Gastrocnemius medialis (tissue), 4 donors: Measurements from ENCODE around the gene GSTM2. TPM values are rescaled to one million over a fixed set of nuclear protein-coding genes. Genes with fewer than 3 reads are reported as not detected.

Experiments used
- ATAC-seq, 2 donors: fragments of 150-250 bp; one replicate each; pipeline ENCODE4 v1.9.1; 2016
- DNase-seq, 2 donors: peaks; one replicate each; pipeline ENCODE4 v3.0.0-alpha.2; 2019
- H3K27ac ChIP-seq, 4 donors: fragments of 200-600 bp; sonication (generic); 1 replicate in 1 of 4; 2 replicates in 3 of 4; pipeline ENCODE4 v1.5.1; 2016 to 2018; ENCODE audit warnings: mild to moderate bottlenecking in 2 of 4, moderate library complexity in 1 of 4
- H3K27me3 ChIP-seq, 3 donors: fragments of 200-600 bp; sonication (generic) in 2 of 3; 1 replicate in 1 of 3; 2 replicates in 2 of 3; pipeline versions ENCODE4 v1.5.1 to v1.6.0; 2016 to 2019; ENCODE audit warnings: mild to moderate bottlenecking in 1 of 3, moderate library complexity in 1 of 3
- H3K36me3 ChIP-seq, 2 donors: fragments of 200-600 bp; sonication (generic) in 1 of 2; one replicate each; pipeline ENCODE4 v1.5.1; 2017 to 2018
- H3K4me1 ChIP-seq, 2 donors: fragments of 200-600 bp; sonication (generic) in 1 of 2; one replicate each; pipeline ENCODE4 v1.5.1; 2016 to 2017; ENCODE audit warnings: mild to moderate bottlenecking in 2 of 2
- H3K4me3 ChIP-seq, 4 donors: fragments of 200-600 bp; sonication (generic) in 3 of 4; 1 replicate in 1 of 4; 2 replicates in 3 of 4; pipeline ENCODE4 v1.5.1; 2016 to 2019; ENCODE audit warnings: mild to moderate bottlenecking in 2 of 4
- H3K9me3 ChIP-seq, 3 donors: fragments of 200-600 bp; sonication (generic) in 2 of 3; 1 replicate in 1 of 3; 2 replicates in 2 of 3; pipeline ENCODE4 v1.5.1; 2016 to 2019
- POLR2A ChIP-seq, 2 donors: fragments of 450-650 bp; IDR thresholded peaks; one replicate each; pipeline ENCODE4 v1.6.1; 2017; ENCODE audit warnings: antibody characterized with exemption in 2 of 2, mild to moderate bottlenecking in 2 of 2, moderate library complexity in 2 of 2
- in situ Hi-C, 4 donors: fragments of 200-750 bp; cut with MboI; loops; one replicate each; pipeline versions ENCODE4 v1.15.0 to v1.8.0; 2017; ENCODE audit warnings: low sequenced_read_pairs in 4 of 4
- intact Hi-C: fragments of 100-400 bp; cut with DNase I; formaldehyde crosslinking; loops from one replicate; pipeline ENCODE4 v1.15.1; 2023; ENCODE audit warnings: low total_unique reads
- total RNA-seq, 4 donors: library from RNA; depleted of rRNA; stranded (reverse); fragments of >200 nt; gene quantifications; one replicate each; pipeline versions ENCODE4 v1.1.0 to v1.2.3, GENCODE V29; 2016
- TF ChIP-seq, protein P1 (sequence below), 5 experiments: fragments of 450-650 bp in 3 of 5; fragments of 200-600 bp in 2 of 5; sonication (generic) in 2 of 5; IDR thresholded peaks in 4 of 5; conservative IDR thresholded peaks in 1 of 5; 1 replicate in 4 of 5; 2 replicates in 1 of 5; pipeline ENCODE4 v1.5.1; 2016 to 2019; ENCODE audit warnings: antibody characterized with exemption in 5 of 5, mild to moderate bottlenecking in 3 of 5, moderate library complexity in 3 of 5

Gene GSTM2
- total RNA-seq, 4 donors from 2014 or later = 29.2 to 41.4 (median 39.0) TPM

DNA sequence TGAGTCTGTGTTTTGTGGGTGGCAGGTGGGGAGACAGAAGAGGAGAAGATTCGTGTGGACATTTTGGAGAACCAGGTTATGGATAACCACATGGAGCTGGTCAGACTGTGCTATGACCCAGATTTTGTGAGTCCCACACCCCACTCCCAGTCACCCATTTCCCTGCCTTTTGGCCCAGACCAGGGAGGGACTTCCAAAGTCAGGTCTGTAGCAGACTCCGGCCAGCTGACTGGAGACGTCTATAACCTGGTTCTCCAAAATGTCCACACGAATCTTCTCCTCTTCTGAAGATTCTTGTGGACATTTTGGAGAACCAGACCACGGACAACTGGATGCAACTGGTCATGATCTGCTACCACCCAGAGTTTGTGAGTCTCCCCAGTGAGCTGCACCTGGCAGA lies 45.8 kb downstream of the GSTM2 start:
- DNase-seq (no peak), ATAC-seq (no peak)
- no peaks in the 10 kb centered on the region for H3K4me1 ChIP-seq
- H3K27me3 ChIP-seq = no peaks in the 10 kb centered on the region
- H3K36me3 ChIP-seq = no peaks in the 10 kb centered on the region
- H3K4me3 ChIP-seq = no peak overlapping the region
- TF ChIP-seq POLR2A (IDR thresholded peaks at IDR 0.05) = no peak
- TF ChIP-seq, protein P1, sequence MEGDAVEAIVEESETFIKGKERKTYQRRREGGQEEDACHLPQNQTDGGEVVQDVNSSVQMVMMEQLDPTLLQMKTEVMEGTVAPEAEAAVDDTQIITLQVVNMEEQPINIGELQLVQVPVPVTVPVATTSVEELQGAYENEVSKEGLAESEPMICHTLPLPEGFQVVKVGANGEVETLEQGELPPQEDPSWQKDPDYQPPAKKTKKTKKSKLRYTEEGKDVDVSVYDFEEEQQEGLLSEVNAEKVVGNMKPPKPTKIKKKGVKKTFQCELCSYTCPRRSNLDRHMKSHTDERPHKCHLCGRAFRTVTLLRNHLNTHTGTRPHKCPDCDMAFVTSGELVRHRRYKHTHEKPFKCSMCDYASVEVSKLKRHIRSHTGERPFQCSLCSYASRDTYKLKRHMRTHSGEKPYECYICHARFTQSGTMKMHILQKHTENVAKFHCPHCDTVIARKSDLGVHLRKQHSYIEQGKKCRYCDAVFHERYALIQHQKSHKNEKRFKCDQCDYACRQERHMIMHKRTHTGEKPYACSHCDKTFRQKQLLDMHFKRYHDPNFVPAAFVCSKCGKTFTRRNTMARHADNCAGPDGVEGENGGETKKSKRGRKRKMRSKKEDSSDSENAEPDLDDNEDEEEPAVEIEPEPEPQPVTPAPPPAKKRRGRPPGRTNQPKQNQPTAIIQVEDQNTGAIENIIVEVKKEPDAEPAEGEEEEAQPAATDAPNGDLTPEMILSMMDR (IDR thresholded peaks at IDR 0.05 in 4 of 5, conservative IDR thresholded peaks at IDR 0.05 in 1 of 5) = no peak
- in situ Hi-C loops = no loop called here
- intact Hi-C loops = no loop called here
- H3K9me3 ChIP-seq = no peaks in the 10 kb centered on the region
- H3K27ac ChIP-seq = no peak overlapping the region

DNA sequence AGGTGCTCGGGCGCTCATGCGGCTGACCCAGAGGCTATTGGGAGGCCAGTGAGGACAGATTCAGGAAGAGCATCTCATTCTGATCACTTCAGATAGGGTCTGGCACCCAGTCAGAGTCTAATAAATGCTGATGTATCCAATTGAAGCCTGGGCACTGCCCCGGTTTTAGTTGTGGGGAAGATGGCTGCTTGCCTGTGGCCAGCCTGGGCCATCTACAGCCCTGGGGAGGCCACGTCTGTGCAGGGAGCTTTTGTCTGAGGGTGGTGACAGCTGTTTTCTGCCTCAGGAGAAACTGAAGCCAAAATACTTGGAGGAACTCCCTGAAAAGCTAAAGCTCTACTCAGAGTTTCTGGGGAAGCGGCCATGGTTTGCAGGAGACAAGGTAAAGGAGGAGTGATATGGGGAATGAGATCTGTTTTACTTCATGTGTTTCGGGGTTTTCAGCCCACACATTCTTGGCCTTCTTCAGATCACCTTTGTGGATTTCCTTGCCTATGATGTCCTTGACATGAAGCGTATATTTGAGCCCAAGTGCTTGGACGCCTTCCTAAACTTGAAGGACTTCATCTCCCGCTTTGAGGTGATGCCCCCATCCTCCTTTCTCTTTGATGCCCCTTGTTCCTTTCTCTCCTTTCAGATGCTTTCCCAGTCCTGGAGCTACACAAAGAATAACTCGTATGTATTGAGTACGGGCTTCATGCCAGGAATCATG lies 47.0 kb downstream of the GSTM2 start:
- DNase-seq = no peak
- in situ Hi-C loops (no loop called here), intact Hi-C loops (loop anchor here (5.0 kb wide), 1 partner anchor 57 kb away; no protein-coding TSS in a partner anchor)

DNA sequence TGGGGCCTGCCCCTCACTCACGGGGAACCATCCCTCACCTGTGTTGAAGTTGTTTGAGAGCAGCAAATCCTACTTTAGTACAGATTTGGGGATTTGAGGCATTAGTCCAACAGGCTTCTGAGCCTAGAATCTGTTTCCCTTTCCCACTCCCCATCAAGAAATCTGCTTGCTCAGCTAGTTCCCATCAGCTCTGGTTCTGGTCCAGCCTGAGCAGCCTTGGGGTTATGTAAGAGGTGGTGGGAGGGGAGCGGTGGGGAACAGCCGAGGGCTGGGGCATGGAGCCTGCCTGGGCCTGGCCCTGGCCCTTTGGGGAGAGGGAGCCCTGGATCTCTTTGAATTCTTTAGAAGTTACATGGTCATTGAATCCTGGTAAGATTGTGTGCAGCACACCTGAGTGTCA lies 48.3 kb downstream of the GSTM2 start:
- H3K9me3 ChIP-seq = no peaks in the 10 kb centered on the region
- H3K27ac ChIP-seq = no peak overlapping the region
- ATAC-seq (no peak), DNase-seq (no peak)
- no peaks in the 10 kb centered on the region for H3K4me1 ChIP-seq
- in situ Hi-C loops = no loop called here
- H3K27me3 ChIP-seq = no peaks in the 10 kb centered on the region
- no peaks in the 10 kb centered on the region for H3K36me3 ChIP-seq
- intact Hi-C loops = loop anchor here (5.0 kb wide), 1 partner anchor 56 kb away; no protein-coding TSS in a partner anchor
- H3K4me3 ChIP-seq = no peak overlapping the region
- TF ChIP-seq POLR2A (IDR thresholded peaks at IDR 0.05) = no peak
- TF ChIP-seq, protein P1 (IDR thresholded peaks at IDR 0.05 in 4 of 5, conservative IDR thresholded peaks at IDR 0.05 in 1 of 5) = no peak

More for the DNA sequence above, 47.0 kb downstream of the GSTM2 start:
- no peak overlapping the region for H3K27ac ChIP-seq
- no peaks in the 10 kb centered on the region for H3K4me1 ChIP-seq
- no peaks in the 10 kb centered on the region for H3K27me3 ChIP-seq
- no peak for TF ChIP-seq POLR2A (IDR thresholded peaks at IDR 0.05)
- TF ChIP-seq, protein P1 (IDR thresholded peaks at IDR 0.05 in 4 of 5, conservative IDR thresholded peaks at IDR 0.05 in 1 of 5) = no peak
- no peaks in the 10 kb centered on the region for H3K36me3 ChIP-seq
- no peak for ATAC-seq
- no peaks in the 10 kb centered on the region for H3K9me3 ChIP-seq
- H3K4me3 ChIP-seq = no peak overlapping the region

DNA sequence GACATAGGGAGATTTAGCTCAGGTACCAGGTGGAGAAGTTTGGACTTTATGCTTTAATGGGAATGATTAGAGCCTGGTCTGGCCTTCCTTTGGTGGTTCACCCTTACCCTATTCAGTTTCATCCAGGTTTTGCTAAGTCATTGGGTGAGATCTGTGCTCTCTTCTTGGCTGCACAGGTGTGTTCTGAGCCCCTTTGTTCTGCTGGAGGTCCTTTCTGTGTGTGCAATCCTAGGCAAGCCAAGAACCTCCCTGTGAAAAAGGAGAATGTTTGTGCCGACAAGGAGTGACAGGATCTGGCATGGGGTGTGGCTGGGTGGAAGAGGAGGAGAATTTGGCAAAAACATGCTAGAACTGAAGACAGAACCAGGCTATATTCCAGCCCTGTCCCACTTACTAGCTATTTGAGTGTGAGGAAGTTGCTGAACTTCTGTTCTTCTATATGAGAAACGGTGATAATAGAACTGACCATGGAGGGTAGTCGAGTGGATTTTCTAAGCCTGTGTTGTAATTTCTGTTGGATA lies 48.8 kb downstream of the GSTM2 start:
- Histone ChIP-seq H3K4me3 (no peak overlapping the region), H3K27me3 (no peaks in the 10 kb centered on the region), H3K27ac (no peak overlapping the region), H3K9me3 (no peaks in the 10 kb centered on the region), H3K4me1 (no peaks in the 10 kb centered on the region), H3K36me3 (no peaks in the 10 kb centered on the region)
- ATAC-seq = peak in 1 of 2 donors; percentile 21
- in situ Hi-C loops = no loop called here
- intact Hi-C loops = loop anchor here (5.0 kb wide), 1 partner anchor 56 kb away; no protein-coding TSS in a partner anchor
- no peak for DNase-seq
- no peak for TF ChIP-seq POLR2A (IDR thresholded peaks at IDR 0.05)
- TF ChIP-seq, protein P1 (IDR thresholded peaks at IDR 0.05 in 4 of 5, conservative IDR thresholded peaks at IDR 0.05 in 1 of 5) = no peak
